ENCODE data around the gene PRKACG. TPM values are rescaled to one million over a fixed set of nuclear protein-coding genes. Genes with fewer than 3 reads are reported as not detected.
"Not testable (repeated sequence)": the region's sequence is repeated elsewhere in the genome, so short reads cannot be mapped to it uniquely, and the experiment has no call there.

The PRKACG gene
- under 1 TPM in 1 of 4 donors, not detected in 3; 0.05 TPM for polyA plus RNA-seq (ENCODE audit: insufficient read length in 4 of 4)

GRCh38 chr9:69014013-69014412, at the start of gene PRKACG:
Gene PRKACG (minus strand): TSS chr9:69014113. CDS start chr9:69014092, 21 bp downstream.
- DNase-seq (ENCODE audit: low read depth in 4 of 4, low spot score in 3 of 4), result no peak

DNA sequence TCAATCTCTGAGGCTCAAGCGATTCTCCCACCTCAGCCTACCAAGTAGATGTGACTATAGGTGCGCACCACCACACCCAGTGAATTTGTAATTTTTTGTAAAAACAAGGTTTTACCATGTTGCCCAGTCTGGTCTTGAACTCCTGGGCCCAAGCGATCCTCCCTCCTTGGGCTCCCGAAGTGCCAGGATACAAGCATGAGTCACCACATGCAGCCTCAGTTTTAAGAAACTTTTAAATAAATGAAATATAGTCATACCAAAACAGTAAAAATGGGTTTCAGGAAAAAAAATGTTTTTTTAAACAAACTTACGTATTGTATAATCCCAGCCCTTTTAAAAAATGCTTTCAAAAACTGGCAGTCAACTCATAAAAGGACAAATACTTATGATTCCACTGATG, 48.3 kb upstream of the PRKACG start:
- DNase-seq (ENCODE audit: low read depth in 4 of 4, low spot score in 3 of 4), result no peak

DNA sequence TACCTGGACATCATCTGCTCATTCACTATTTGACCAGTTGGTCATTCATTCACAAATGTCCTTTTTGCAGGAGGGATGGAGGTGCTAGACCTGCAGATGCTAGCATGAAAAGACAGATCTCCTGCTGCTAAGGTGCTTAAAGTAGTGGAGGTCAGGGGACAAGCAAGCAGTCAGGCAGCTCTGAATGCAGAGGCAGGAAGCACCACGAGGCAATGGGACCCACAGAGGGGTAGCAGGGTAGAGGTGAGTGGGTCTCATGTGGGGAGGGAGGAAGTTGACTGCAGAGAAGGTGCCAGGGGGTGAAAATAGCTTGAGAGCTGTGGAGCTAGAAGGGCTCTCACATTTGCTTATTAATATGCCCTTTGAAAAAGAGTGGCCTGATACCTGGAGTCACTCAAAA, 46.9 kb upstream of the PRKACG start:
- DNase-seq (ENCODE audit: low read depth in 4 of 4, low spot score in 3 of 4), result no peak

DNA sequence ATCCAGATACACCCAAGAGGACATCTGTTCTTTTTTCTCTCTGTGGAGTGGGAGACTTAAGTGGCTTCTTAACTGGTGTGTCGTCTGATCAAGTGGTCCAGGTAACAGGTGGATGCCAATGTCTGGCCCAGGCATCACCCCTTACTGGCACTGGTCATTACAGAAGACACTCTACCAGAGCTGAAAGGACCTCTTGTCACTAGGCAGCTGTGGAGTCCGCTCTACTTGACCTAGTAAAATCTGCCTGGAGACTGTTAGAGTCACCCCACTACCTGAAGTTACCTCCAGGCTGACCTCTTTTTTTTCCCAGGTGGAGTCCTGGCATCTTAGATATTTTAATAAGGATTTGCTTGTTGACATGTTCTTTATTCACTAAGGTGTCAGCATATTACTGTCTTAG, 44.2 kb upstream of the PRKACG start:
- DNase-seq (ENCODE audit: low read depth in 4 of 4, low spot score in 3 of 4), result no peak

- DNase-seq (ENCODE audit: low read depth in 4 of 4, low spot score in 3 of 4), result no peak
Measured at GRCh38 chr9:69056191-69056815, 42.4 kb upstream of the PRKACG start.

- no peak for DNase-seq (ENCODE audit: low read depth in 4 of 4, low spot score in 3 of 4)
Measured at GRCh38 chr9:69054989-69055388, 41.1 kb upstream of the PRKACG start.

- DNase-seq (ENCODE audit: low read depth in 4 of 4, low spot score in 3 of 4), result not testable (repeated sequence)
Measured at GRCh38 chr9:69050936-69051335, 37.0 kb upstream of the PRKACG start.

- no peak for DNase-seq (ENCODE audit: low read depth in 4 of 4, low spot score in 3 of 4)
Measured at GRCh38 chr9:69049094-69049493, 35.2 kb upstream of the PRKACG start.

GRCh38 chr9:69047371-69047770, 33.5 kb upstream of the PRKACG start:
- no peak for DNase-seq (ENCODE audit: low read depth in 4 of 4, low spot score in 3 of 4)

GRCh38 chr9:69046723-69047122, 32.8 kb upstream of the PRKACG start:
- DNase-seq (ENCODE audit: low read depth in 4 of 4, low spot score in 3 of 4), result no peak

- DNase-seq (ENCODE audit: low read depth in 4 of 4, low spot score in 3 of 4), result no peak
Measured at GRCh38 chr9:69045821-69046220, 31.9 kb upstream of the PRKACG start.

DNA sequence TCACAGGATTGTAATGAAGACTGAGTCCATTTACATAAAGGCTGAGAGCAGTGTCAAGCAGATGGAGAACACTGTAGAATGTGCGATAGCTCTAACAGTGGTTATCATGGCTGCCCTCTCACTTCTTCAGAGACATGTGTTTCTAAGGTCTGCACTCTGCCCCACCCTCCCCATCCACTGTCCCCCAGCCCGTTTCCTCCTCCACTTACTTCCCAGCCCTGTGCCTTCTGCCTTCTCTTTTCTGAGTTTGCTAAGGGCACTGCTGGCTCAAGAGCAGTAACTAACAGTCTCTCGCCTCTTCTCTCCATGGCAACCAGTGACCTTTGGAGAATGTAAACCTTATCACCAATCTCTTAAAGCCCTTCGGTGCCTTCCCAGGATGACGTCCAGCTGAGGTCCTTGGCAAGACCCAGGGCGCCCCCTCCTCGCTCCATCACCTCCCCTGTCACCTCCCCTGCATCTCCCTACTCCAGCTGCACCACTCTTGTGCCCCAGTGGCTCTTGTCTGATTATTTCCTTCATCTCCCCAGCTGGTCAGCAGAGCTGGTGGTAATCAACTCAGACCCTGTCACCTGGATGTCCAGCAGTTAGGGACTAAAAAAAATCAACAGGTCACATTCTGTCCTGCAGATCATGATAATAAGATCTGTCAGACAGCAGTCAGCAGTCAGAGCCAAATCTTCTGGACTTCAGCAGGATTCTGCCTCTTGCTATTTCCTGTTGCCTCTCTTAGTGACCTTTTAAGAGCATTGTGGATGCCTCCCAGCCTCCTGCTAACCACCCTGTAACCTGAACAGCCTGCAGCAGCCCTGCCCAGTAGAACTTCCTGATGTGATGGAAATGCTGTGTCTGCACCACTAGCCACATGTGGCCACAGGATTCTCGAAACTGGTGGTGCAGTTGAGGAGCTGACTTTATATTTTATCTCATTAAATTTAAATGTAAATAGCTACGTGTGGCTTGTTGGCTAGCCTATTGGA, 30.6 kb upstream of the PRKACG start:
- DNase-seq (ENCODE audit: low read depth in 4 of 4, low spot score in 3 of 4), result no peak

DNA sequence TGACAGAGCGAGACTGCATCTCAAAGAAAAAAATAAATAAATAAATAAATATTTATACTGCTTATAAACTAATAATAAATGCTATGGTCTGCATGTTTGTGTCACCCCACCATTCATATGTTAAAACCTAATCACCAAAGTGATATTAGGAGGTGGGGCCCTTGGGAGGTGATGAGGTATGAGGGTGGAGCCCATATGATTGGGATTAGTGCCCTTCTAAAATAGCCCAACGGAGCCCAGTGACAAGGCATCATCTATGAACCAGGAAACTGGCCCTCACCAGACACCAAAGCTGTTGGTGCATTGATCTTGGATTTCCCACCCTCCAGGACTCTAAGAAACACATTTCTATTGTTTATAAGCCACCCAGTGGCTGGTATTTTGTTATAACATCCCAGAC, 26.7 kb upstream of the PRKACG start:
- DNase-seq (ENCODE audit: low read depth in 4 of 4, low spot score in 3 of 4), result no peak

GRCh38 chr9:69036799-69037198, 22.9 kb upstream of the PRKACG start:
- DNase-seq (ENCODE audit: low read depth in 4 of 4, low spot score in 3 of 4), result no peak

- DNase-seq (ENCODE audit: low read depth in 4 of 4, low spot score in 3 of 4), result no peak
Measured at GRCh38 chr9:69036309-69036708, 22.4 kb upstream of the PRKACG start.

DNA sequence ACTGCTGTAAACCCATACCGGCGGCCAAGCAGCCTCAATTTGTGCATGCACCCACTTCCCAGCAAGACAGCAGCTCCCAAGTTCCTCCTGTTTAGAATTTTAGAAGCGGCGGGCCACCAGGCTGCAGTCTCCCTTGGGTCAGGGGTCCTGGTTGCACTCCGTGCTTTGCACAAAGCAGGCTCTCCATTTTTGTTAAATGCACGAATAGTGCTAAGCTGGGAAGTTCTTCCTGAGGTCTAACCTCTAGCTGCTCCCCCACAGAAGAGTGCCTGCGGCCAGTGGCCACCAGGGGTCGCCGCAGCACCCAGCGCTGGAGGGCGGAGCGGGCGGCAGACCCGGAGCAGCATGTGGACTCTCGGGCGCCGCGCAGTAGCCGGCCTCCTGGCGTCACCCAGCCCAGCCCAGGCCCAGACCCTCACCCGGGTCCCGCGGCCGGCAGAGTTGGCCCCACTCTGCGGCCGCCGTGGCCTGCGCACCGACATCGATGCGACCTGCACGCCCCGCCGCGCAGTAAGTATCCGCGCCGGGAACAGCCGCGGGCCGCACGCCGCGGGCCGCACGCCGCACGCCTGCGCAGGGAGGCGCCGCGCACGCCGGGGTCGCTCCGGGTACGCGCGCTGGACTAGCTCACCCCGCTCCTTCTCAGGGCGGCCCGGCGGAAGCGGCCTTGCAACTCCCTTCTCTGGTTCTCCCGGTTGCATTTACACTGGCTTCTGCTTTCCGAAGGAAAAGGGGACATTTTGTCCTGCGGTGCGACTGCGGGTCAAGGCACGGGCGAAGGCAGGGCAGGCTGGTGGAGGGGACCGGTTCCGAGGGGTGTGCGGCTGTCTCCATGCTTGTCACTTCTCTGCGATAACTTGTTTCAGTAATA, 21.8 kb upstream of the PRKACG start, which contains the start of gene FXN:
Gene FXN (plus strand): TSS at position 315 of the 871 bp plus-strand sequence. CDS start 31 bp downstream, at position 346.
- peak; percentile 59 to 85 (median 64) for DNase-seq (ENCODE audit: low read depth in 4 of 4, low spot score in 3 of 4)

DNA sequence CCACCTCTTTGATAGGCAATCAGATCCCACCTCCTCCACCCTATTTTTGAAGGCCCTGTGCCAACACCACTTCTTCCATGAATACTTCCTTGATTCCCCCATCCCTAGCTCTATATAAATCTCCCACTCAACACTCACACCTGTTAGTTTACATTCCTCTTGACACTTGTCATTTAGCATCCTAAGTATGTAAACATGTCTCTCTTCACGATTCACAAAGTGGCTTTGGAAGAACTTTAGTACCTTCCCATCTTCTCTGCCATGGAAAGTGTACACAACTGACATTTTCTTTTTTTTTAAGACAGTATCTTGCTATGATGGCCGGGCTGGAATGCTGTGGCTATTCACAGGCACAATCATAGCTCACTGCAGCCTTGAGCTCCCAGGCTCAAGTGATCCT, 20.2 kb upstream of the PRKACG start:
- DNase-seq (ENCODE audit: low read depth in 4 of 4, low spot score in 3 of 4), result no peak

DNA sequence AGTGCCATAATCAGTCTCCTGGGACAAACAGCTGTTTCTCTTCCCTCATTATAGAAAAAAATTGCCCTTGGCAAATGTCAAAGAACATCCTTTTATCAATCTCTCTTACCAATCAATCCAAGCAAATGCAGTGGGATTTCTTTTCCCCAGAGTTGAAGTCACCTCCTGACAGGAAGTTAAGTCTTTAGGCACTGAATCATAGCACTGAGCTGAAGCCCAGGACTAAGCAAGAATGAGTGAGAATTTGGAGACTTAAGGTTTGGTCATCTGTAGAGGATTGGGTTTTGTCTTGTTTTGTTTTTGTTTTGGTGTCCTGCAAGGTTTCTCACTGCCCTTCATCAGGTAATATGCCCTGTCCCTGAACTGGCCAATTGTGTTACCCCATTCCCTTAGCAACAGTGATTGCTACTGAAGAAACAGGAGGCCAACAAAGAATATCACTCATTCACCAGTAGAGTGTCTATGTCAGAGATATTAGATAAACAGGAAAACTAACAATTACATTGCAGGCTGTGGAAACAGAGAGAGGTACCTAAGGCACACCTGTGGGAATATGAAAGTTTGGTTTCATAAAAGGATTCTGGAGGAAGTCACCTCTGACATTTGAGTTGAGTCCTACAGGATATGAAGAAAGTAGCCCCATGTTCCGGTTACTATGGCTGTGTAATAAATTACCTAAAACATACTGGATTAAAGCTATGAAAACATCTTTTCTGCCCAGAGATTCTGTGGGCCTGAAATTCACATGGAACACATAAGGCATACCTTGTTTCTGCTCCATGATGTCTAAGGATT, 17.1 kb upstream of the PRKACG start:
- DNase-seq (ENCODE audit: low read depth in 4 of 4, low spot score in 3 of 4), result no peak

DNA sequence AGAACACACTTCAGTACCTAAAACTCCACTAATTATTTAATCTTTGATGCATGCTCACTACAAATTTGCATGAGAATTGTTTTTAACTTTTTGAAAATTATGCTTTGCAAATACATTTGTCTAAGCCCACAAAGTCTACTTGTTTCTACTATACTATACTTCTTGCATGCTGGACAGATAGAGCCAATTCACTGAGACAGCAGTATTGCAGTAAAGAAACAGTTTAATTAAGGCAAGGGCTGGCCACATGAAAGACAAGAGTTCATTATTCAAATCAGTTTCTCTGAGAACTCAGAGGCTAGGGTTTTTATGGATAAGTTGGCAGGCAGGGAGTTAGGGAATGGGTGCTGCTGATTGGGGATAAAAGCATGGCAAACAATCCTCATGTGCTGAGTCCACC, 15.6 kb upstream of the PRKACG start:
- DNase-seq (ENCODE audit: low read depth in 4 of 4, low spot score in 3 of 4), result no peak

GRCh38 chr9:69028754-69029153, 14.8 kb upstream of the PRKACG start:
- no peak for DNase-seq (ENCODE audit: low read depth in 4 of 4, low spot score in 3 of 4)
